ENCODE results near the gene SGCA.

The SGCA gene

DNA sequence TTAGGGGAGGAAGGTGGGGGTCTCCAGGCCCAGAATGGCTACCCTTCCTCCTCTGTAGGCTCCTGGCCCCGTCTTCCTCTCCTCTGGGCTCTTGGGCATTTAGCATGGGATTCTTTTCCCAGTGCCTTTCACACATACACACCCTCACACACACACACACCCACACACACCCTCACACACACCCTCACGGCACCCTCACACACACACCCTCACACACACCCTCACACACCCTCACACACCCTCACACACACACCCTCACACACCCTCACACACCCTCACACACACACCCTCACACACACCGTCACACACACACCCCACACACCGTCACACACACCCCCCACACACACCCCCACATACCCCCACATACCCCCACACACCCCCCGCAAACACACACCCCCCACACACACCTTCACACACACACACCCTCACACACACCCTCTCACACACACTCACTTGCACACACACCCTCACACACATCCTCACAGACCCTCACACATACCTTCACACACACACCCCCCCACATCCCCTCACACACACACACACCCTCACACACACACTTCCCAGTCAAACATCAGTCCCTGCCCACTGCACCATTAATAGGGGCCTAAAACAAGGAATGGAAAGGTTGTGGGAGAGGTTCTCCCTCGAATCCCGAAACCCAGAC, 845 bp downstream of the SGCA start:
- DNase-seq (ENCODE audit: low read depth in 1 of 2, low spot score in 1 of 2), result no peak

DNA sequence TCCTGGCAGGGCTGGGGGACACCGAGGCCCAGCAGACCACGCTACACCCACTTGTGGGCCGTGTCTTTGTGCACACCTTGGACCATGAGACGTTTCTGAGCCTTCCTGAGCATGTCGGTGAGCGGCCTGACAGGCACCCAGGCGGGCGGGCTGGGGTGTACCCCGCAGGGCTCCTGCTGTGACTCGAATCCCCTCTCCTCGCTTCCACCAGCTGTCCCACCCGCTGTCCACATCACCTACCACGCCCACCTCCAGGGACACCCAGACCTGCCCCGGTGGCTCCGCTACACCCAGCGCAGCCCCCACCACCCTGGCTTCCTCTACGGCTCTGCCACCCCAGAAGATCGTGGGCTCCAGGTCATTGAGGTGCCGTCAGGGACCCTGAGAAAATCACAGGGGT, 1.6 kb downstream of the SGCA start:
- no peak for DNase-seq (ENCODE audit: low read depth in 1 of 2, low spot score in 1 of 2)

DNA sequence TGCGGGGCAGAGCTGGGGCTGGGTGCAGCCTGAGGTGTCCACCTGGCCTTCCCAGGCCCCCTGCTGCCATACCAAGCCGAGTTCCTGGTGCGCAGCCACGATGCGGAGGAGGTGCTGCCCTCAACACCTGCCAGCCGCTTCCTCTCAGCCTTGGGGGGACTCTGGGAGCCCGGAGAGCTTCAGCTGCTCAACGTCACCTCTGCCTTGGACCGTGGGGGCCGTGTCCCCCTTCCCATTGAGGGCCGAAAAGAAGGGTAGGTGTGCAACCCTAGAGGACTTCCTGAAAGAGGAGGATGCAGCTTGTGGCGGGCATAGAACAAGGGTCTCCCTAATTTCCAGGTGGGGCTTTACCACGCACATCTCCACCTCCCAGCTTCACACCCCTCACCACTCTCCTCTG, 2.5 kb downstream of the SGCA start:
- DNase-seq (ENCODE audit: low read depth in 1 of 2, low spot score in 1 of 2), result no peak

DNA sequence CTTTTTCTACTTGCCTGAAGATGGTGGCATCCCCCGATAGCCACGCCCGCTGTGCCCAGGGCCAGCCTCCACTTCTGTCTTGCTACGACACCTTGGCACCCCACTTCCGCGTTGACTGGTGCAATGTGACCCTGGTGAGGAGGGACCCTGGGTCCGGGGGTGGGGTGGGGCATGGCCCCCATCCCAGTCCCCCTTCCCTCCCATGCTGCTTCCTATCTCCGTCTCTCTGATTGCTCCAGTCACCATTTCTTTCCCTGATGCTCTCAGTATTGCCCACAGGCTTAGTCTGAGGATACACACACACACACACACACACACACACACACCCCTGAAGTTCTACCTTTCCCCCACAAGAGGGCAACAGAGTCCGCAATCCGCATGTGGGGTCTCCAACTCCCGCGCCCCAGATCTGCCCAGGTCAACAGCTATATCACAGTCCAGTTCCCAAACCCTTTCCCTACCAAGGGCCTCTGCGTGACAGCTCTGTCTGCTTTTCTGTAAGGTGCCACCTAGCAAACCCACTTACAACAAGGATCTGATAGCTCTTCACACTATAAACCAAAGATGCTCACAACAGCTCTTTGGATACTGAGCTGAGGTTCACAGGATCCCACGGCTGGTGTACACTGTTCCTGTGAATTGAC, 3.4 kb downstream of the SGCA start:
- DNase-seq (ENCODE audit: low read depth in 1 of 2, low spot score in 1 of 2), result no peak

DNA sequence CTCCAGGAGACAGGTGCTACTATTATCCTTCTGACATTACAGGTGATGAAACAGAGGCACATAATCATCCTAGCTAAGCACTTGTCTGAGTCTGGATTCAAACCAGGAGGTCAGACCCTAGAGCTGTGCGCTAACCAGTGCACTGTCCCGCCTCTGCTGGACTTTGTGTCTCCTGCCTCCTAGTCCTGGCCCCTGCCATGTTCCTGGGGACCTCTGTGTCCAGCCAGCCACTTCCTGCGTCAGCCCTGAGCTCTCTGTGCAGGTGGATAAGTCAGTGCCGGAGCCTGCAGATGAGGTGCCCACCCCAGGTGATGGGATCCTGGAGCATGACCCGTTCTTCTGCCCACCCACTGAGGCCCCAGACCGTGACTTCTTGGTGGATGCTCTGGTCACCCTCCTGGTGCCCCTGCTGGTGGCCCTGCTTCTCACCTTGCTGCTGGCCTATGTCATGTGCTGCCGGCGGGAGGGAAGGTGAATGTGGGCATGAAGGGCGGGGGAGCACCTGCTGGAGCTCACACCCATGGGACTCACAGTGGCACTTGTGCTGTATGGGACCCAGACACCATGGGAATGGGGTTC, 4.2 kb downstream of the SGCA start:
- no peak for DNase-seq (ENCODE audit: low read depth in 1 of 2, low spot score in 1 of 2)

DNA sequence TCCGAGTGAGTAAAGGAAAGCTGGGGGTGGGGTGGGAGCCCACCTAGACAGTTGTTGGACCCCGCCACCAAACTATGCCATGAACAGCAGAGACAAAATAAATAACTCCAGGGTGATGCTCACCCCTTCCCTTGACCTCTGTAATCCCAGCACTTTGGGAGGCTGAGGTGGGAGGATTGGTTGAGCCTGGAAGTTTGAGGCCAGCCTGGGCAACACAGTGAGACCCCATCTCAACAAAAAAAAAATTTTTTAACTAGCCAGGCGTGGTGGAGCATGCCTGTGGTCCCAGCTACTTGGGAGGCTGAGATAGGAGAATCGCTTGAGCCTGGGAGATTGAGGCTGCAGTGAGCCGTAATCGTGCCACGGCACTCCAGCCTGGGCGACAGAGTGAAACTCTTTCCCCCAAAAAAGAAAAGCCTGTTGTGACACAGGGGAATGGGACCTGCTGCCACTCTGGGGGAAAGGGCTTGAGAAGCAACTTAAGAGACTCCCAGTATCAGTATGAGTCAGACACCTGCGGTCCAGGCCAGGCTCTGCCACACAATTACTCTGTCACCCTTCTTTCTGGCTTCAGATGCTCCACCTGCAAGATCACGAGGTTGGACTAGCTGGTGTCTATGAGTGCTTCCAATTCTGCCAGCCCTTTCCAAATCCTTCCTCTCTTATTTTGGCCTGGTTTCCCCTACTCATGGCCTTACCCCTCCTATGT, 5.0 kb downstream of the SGCA start:
- DNase-seq (ENCODE audit: low read depth in 1 of 2, low spot score in 1 of 2), result no peak

DNA sequence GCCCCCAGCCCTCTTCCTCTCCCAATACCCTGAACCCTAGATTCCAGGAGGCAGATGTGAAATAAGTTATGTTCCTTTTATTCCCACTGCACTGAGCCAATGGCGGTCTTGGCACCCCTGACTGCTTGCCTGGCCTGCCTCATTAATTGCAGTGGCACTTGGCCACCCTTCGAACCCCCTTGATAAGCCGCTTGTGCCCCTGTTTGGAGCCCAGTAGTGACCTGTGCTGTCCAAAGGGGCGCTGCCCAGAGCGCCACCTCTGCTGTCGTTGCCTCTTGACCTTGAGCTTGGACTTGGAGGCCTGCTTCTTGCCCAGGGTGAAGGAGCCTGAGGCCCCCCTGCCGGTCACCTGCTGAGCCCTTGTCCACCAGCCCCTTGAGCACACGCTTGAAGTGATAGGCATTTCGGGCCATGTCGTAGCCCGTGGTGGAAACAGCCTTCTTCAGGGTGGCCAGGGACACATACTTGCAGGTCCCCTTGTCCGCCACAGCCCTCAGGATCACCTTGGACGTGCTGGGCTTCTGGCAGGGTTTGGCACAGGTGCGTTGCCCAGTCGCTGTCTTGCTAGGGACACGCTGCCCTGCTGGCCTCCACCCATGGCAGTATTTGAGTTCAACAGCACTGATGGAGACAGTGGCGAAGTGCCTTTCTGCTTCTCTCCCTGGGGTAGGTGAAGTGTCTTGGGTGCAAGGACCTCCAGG, 5.7 kb downstream of the SGCA start:
- DNase-seq (ENCODE audit: low read depth in 1 of 2, low spot score in 1 of 2), result no peak

DNA sequence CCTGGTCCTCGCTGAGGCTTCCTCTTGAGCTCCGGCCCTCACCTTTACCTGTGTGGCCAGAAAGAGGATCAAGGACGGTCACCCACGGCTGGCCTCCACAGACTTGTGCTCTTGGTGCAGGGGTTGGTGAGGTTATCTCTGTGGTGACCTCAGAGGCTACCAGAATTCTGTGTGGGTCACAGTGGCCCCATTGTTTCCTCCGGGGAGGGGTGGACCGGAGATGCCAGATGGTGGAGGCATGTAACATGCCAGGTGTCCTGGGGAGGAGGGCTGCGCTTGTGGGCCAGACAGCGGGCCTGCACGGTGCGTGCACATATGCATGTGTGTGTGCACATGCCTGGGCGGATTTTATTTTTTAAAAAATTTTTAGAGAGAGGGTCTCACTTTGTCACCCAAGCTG, 6.3 kb downstream of the SGCA start:
- no peak for DNase-seq (ENCODE audit: low read depth in 1 of 2, low spot score in 1 of 2)

DNA sequence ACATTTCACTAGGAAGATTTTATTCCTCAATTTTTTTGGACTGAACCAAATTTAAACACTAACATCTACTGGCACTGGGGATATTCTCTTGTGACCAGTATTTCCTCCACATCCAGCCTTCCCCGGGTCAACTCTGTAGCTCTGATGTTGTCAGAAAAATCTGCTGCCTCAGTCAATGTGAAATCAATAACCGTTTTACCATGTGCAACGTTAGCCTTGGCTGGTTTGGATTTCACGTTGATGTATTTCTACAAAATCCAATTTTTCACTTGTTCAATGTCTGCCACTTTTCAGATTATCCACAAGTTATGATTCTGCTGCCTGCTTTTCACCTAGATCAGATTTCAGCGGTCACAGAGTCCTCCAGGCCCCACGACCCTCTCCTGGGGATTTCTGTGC, 7.1 kb downstream of the SGCA start:
- DNase-seq (ENCODE audit: low read depth in 1 of 2, low spot score in 1 of 2), result no peak

DNA sequence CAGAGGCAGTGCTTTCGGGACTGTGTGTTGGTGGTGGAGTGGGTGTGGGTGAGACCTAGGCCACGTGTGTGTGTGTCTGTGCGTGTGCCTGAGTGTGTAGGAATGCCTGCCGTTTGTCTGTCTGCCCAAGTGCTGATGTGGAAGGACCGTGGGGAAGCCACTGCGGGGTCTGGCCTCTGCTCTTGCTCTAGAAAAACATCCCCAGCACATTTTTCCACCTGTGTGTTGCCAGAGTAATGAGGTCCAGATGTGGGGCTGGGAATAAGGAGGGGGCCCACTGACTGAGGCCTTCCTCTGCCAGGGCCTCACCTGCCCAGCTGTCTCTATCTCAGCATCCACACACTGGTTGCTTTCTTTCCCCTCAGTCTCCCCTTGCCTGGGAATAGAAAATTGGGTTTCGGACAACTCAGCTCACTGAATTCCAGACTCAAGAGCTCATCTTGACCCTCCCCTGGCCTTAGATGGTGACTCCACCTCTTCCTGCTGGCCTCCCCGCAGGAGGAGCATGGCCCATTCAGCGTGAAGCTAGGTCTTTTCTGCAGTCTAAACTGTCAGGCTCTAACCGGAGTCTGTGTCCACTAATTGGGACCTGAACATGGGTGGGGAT, 7.6 kb downstream of the SGCA start:
- no peak for DNase-seq (ENCODE audit: low read depth in 1 of 2, low spot score in 1 of 2)

DNA sequence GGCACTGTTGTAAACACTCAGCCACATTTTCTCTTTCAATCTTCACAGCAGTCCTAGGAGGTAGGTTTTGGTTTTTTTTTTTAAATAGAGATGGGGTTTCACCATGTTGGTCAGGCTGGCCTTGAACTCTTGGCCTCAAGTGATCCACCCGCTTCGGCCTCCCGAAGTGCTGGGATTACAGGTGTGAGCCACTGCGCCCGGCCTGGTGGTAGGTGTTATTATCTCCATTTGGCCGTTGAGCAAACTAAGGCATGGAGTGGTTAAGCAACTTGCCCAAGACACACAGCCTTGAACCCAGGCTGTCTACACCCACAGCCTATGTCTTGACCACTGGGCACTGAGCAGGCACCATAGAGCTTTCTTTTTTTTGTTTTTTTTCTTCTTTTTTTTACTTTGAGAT, 8.6 kb downstream of the SGCA start:
- no peak for DNase-seq (ENCODE audit: low read depth in 1 of 2, low spot score in 1 of 2)

DNA sequence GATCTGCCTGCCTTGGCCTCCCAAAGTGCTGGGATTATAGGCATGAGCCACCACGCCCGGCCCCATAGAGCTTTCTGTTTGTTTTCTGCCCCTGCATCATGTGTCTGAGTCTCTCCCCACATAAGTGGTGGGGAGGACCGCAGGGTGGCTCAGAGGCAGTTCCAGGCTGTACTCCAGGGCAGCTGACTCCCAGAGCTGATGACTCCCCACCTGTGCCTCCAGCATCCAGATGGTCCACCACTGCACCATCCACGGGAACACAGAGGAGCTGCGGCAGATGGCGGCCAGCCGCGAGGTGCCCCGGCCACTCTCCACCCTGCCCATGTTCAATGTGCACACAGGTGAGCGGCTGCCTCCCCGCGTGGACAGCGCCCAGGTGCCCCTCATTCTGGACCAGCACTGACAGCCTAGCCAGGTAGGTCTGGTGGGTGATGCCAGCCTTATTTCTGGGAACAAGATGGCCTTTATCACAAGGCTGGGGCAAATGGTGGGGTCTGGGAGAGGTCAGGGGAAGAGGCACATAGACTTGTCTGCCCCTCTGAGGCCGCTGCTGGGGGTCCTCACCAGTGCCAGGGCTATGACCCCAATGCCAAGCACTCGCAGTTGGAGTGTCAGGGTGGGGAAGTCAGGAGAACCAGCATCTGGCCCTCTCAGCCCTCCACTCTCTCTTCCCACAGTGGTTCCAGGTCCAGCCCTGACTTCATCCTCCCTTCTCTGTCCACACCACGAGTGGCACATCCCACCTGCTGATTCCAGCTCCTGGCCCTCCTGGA, 9.4 kb downstream of the SGCA start:
- no peak for DNase-seq (ENCODE audit: low read depth in 1 of 2, low spot score in 1 of 2)

DNA sequence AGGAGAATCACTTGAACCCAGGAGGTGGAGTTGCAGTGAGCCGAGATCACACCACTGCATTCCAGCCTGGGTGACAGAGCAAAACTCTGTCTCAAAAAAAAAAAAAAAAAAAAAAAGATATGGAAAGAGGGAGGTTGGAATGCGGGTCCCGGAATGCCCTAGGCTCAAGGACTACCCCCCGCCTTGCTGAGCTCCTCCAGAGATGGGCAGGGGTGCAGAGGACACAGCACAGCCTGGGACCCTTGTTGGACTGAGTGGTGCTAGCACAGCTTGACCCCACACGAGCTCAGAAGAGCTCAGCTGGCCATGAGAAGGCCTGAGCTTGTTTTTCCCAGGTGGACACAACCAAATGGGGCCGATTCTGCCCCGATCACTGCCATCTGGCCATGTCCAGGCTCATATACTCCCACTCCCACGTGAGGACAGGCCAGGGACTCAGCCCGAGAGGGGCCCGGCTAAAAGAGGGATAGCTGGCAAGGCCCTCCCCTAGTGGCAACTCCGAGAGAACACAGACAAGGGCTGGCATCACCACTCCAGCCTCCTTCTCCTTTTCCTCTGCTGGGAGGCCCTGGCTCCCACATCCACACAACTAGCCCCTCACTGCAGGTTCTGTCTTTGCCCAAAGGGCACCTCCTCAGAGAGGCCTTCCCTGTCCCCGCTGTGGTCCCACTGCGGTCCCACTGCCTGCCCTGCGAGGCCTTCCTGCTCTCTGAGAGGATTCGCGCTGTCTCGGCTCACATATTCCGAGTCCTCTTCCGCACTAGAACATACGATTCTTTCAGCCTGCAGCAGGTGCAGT, 11.0 kb downstream of the SGCA start:
- no peak for DNase-seq (ENCODE audit: low read depth in 1 of 2, low spot score in 1 of 2)

DNA sequence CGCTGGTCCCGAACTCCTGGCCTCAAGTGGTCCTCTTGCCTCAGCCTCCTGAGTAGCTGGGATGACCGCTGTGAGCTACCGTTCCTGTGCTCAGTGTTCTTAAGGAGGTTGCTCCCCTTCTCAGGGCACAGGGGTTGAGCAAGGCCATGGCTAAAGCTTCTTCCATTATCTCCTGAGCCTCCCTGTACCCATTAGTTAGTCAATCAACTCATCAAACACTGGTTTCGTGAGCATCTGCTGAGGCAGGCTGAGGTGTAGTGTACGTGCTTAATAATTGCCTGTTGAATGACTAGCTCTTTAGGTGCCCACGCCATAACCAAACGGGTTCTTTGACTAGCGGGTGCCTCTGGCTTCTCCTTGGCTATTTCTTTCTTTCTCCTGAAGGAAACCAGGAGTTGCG, 11.7 kb downstream of the SGCA start:
- DNase-seq (ENCODE audit: low read depth in 1 of 2, low spot score in 1 of 2), result no peak

DNA sequence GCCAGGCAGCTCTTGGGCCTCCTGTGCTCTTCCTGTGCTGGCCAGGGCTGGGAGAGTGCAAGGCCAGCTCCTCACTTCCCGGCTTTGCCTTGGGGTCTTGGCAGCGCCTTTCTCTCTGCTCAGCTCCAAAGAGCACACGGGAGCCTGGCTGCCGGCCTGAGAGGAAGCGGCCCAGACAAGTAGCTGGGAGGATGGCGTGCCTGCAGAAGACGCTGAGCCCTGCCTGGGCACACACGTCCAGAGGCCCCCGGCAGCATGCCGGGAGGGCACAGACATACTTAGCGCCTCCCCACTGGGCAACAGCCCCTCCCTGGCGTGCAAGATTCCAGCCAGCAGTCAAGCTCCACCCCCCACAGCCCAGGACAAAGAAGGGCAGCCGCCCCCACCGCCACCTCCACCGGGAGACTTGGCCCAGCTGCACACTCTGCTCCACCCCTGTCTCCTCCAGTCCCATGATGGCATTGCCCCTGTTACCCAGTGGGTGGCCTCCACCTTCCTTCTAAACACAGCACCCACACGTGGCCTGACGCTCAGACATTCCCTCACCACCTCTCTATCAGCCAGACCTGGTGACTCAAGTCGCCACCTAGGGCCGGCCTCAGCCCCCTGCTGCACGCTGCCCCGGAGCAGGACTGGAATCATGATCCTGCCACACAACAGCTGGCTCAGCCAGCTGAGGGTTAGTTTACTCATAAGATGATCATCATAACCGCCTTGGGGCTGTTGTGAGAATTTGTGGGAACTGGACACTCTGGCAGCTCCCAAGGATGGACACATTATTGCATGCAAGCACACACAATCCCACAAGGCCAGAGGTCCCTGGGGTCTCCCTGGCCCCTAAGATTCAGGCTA, 12.4 kb downstream of the SGCA start:
- peak in 1 of 2 donors; percentile 17 for DNase-seq (ENCODE audit: low read depth in 1 of 2, low spot score in 1 of 2)

DNA sequence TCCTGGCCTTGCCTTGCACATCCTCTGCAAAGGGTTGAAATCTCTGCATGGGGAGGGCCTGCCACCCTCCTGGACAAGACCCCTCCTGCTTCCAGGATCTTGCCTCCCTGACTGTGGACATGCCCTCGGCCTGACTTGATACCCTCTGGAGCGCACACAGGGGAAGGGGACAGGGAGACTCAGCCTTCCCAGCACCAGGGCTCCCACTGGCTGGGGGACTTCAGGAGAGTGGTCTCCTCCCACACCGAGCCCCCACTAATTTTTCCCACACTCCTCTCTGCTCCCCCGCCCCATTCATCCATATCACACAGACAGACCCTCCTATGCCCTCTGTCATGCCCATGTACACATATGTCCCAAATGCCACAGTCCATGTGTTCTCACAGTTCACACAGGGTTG, 14.3 kb downstream of the SGCA start:
- no peak for DNase-seq (ENCODE audit: low read depth in 1 of 2, low spot score in 1 of 2)

DNA sequence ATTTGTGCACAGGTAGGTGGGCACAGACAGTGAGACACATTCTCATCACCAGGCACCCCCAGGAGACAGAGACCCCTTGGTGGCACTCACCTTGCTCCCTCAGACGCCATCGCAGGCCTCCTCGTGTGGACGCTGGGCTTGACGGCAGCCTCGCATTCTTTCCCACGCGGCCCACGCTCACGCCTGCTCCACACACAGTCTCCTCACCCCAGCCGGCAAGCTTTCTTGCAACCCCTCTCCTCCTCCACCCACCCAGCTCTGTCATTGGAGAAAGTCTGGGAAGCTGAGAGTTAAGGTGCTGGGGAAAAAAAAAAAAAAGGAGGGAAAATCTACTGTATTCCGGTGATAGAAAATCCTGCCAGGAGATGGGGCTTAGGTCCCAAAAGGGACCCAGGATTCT, 14.8 kb downstream of the SGCA start:
- DNase-seq (ENCODE audit: low read depth in 1 of 2, low spot score in 1 of 2), result no peak

DNA sequence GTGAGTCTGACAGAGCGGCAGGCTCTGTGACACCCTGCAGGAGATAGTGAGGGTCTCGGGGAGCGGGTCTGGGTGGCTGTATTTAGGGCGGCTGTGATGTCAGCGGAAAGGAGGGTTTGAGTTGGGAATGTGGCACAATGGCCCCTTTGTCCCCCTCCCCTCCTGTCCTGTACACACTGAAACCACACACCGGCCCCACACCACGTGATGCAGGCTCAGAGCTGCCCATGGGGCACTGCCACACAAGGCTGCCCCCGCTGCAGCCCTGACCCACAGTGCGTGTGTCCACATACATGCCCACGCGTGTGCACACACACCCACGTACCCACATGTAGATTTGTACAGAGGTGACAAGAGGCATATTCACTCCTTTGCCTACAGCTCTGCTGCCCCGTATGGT, 15.3 kb downstream of the SGCA start:
- DNase-seq (ENCODE audit: low read depth in 1 of 2, low spot score in 1 of 2), result no peak
